Peyer's patch (tissue), 4 donors: ENCODE results near the gene PFN3. TPM values are rescaled to one million over a fixed set of nuclear protein-coding genes. Genes with fewer than 3 reads are reported as not detected.
A peak's percentile ranks its signal among the peaks of the same experiment; 100 is the strongest.
"Not testable (repeated sequence)": the region's sequence is repeated elsewhere in the genome, so short reads cannot be mapped to it uniquely, and the experiment has no call there.

Experiments
- DNase-seq, 3 donors: peaks; one replicate each; pipeline ENCODE4 v3.0.0-alpha.2; 2017 to 2019
- H3K27ac ChIP-seq, 4 donors: fragments of 200-600 bp; sonication (generic); one replicate each; pipeline ENCODE4 v1.5.1; 2016 to 2019
- H3K27me3 ChIP-seq, 2 donors: fragments of 200-600 bp; sonication (generic); one replicate each; pipeline ENCODE4 v1.5.1; 2019
- H3K36me3 ChIP-seq, 3 donors: fragments of 200-600 bp; sonication (generic); one replicate each; pipeline ENCODE4 v1.5.1; 2016 to 2019
- H3K4me1 ChIP-seq, 4 donors: fragments of 200-600 bp; sonication (generic); one replicate each; pipeline ENCODE4 v1.5.1; 2016 to 2019
- H3K4me3 ChIP-seq, 4 donors: fragments of 200-600 bp; sonication (generic); 1 replicate in 3 of 4; 2 replicates in 1 of 4; pipeline ENCODE4 v1.5.1; 2016 to 2019; ENCODE audit warnings: mild to moderate bottlenecking in 1 of 4
- H3K9me3 ChIP-seq, 4 donors: fragments of 200-600 bp; sonication (generic); one replicate each; pipeline ENCODE4 v1.5.1; 2016 to 2019; ENCODE audit warnings: mild to moderate bottlenecking in 1 of 4
- CTCF ChIP-seq, 6 experiments: fragments of 450-650 bp in 4 of 6; fragments of 200-600 bp in 2 of 6; sonication (generic) in 1 of 6; IDR thresholded peaks; one replicate each; pipeline ENCODE4 v1.5.1; 2017 to 2019; ENCODE audit warnings: antibody characterized with exemption in 6 of 6, mild to moderate bottlenecking in 3 of 6, moderate library complexity in 1 of 6
- POLR2A ChIP-seq, 2 donors: fragments of 450-650 bp; IDR thresholded peaks; one replicate each; pipeline ENCODE4 v1.5.1; 2017; ENCODE audit warnings: antibody characterized with exemption in 2 of 2, mild to moderate bottlenecking in 2 of 2, moderate library complexity in 2 of 2
- total RNA-seq, 4 donors: library from RNA; depleted of rRNA; stranded (reverse); fragments of >200 nt; gene quantifications; one replicate each; pipeline ENCODE4 v1.1.0, GENCODE V29; 2016

The PFN3 gene
- total RNA-seq, 4 donors from 2014 or later = not detected

- Histone ChIP-seq H3K27ac (no peak overlapping the region), H3K9me3 (no peaks in the 10 kb centered on the region), H3K4me1 (peaks cover 0 to 12% (median 0%) of the 10 kb centered on the region in 4 donors), H3K36me3 (no peaks in the 10 kb centered on the region), H3K4me3 (no peak overlapping the region), H3K27me3 (no peaks in the 10 kb centered on the region)
- TF ChIP-seq POLR2A (IDR thresholded peaks at IDR 0.05) (no peak), CTCF (IDR thresholded peaks at IDR 0.05) (no peak)
- no peak for DNase-seq
Measured at GRCh38 chr5:177419046-177419445, 18.6 kb upstream of the PFN3 start.

- H3K36me3 ChIP-seq, H3K9me3 ChIP-seq, DNase-seq, H3K27me3 ChIP-seq, H3K4me3 ChIP-seq: not testable (repeated sequence)
- peak overlapping the region in 2 of 4 donors; percentile 3 to 62 for H3K27ac ChIP-seq
- H3K4me1 ChIP-seq = peaks cover 0 to 12% (median 3%) of the 10 kb centered on the region in 4 donors
Measured at GRCh38 chr5:177417081-177417480, 16.6 kb upstream of the PFN3 start.

GRCh38 chr5:177414481-177414880, 14.0 kb upstream of the PFN3 start:
- TF ChIP-seq CTCF (IDR thresholded peaks at IDR 0.05) = no peak
- TF ChIP-seq POLR2A (IDR thresholded peaks at IDR 0.05) = no peak
- Histone ChIP-seq H3K36me3 (no peaks in the 10 kb centered on the region), H3K27me3 (no peaks in the 10 kb centered on the region), H3K27ac (no peak overlapping the region), H3K4me3 (no peak overlapping the region), H3K9me3 (no peaks in the 10 kb centered on the region), H3K4me1 (peaks cover 0 to 12% (median 3%) of the 10 kb centered on the region in 4 donors)
- no peak for DNase-seq

- H3K36me3 ChIP-seq = no peaks in the 10 kb centered on the region
- H3K27ac ChIP-seq = peak overlapping the region in 3 of 4 donors; percentile 6 to 72 (median 52)
- no peaks in the 10 kb centered on the region for H3K9me3 ChIP-seq
- no peak for DNase-seq
- no peaks in the 10 kb centered on the region for H3K27me3 ChIP-seq
- TF ChIP-seq CTCF (IDR thresholded peaks at IDR 0.05) = no peak
- TF ChIP-seq POLR2A (IDR thresholded peaks at IDR 0.05) = no peak
- H3K4me1 ChIP-seq = peaks cover 0 to 12% (median 3%) of the 10 kb centered on the region in 4 donors
- peak overlapping the region in 3 of 4 donors; percentile 4 to 42 (median 38) for H3K4me3 ChIP-seq
Measured at GRCh38 chr5:177412603-177413233, 12.3 kb upstream of the PFN3 start.

- no peaks in the 10 kb centered on the region for H3K27me3 ChIP-seq
- no peaks in the 10 kb centered on the region for H3K9me3 ChIP-seq
- peaks cover 0 to 6% (median 1%) of the 10 kb centered on the region in 4 donors for H3K4me1 ChIP-seq
- TF ChIP-seq POLR2A (IDR thresholded peaks at IDR 0.05) (no peak), CTCF (IDR thresholded peaks at IDR 0.05) (no peak)
- no peak overlapping the region for H3K4me3 ChIP-seq
- no peaks in the 10 kb centered on the region for H3K36me3 ChIP-seq
- DNase-seq = no peak
- H3K27ac ChIP-seq = no peak overlapping the region
Measured at GRCh38 chr5:177410575-177410974, 10.1 kb upstream of the PFN3 start.

GRCh38 chr5:177409043-177409801, 8.8 kb upstream of the PFN3 start, which contains the start of gene F12:
Gene F12 (minus strand): TSS chr5:177409564. CDS start chr5:177409527, 37 bp downstream.
- H3K27ac ChIP-seq = no peak within 1 kb of the TSS
- H3K27me3 ChIP-seq = no peaks in the 10 kb centered on the region
- H3K36me3 ChIP-seq = no peaks in the 10 kb centered on the region
- H3K4me3 ChIP-seq = peak within 1 kb of the TSS in 1 of 4 donors; percentile 19
- no peak for DNase-seq
- TF ChIP-seq POLR2A (IDR thresholded peaks at IDR 0.05) (no peak), CTCF (IDR thresholded peaks at IDR 0.05) (no peak)
- H3K9me3 ChIP-seq = no peaks in the 10 kb centered on the region
- H3K4me1 ChIP-seq = peaks cover 4 to 16% (median 12%) of the 10 kb centered on the region in 4 donors
